HG02884 (cell line): ENCODE data around the gene TMEM256.
A peak's percentile ranks its signal among the peaks of the same experiment; 100 is the strongest.

ENCODE experiments used
- ATAC-seq: cut with Tn5 transposase; IDR thresholded peaks from one replicate; pipeline ENCODE4 v1.9.1; 2021; ENCODE audit warnings: mild to moderate bottlenecking, moderate library complexity; ENCODE audit not compliant: unreplicated experiment

The TMEM256 gene

DNA sequence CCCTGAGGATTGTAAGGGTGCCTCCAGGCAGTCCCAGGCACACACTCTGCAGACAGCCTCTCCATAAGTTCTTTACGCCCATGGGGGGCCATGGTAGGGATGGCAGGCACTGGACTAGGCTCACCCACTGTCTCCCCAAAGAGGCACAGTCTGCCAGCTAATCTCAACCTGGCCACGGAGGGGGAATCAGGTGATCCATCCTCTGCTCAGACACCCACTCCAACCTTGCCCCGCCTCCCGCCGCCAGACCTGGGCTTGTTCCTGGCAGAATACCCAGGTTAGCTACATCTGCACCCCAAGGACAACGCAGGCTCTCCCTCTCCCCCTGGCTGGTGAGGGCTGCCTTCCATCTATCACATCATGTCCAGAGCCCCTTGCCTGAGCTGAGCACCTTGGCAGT is 5.0 kb upstream of the TMEM256 start:
- ATAC-seq: no peak

- ATAC-seq: no peak
These were observed 4.4 kb upstream of the TMEM256 start for GRCh38 chr17:7408252-7408727.

GRCh38 chr17:7407485-7408251 is 3.8 kb upstream of the TMEM256 start, which contains the start of gene NLGN2:
TSS of gene NLGN2 (plus strand) at chr17:7407845. CDS start at chr17:7408256, 411 bp downstream.
- no peak for ATAC-seq

DNA sequence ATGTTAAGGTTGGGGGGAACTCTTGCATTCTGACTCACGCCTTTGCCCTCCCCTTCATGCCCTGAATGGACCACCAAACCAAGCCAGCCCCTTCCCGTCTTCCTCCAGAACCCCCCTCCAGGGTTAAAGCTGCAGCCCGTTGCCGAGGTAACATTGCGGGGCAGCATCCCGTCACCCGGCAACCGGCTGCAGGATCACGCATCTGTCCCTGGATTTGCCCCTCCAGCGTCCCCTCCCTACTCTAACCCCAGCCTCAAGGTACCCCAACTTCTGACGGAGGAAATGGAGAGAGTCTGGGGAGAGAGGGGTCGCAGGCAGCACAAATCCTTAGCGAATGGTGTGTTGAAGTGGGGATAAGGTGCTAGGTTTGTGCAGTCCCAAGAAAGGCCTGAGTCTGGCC is 3.2 kb upstream of the TMEM256 start:
- no peak for ATAC-seq

- no peak for ATAC-seq
These were observed 2.4 kb upstream of the TMEM256 start for GRCh38 chr17:7406235-7406825.

DNA sequence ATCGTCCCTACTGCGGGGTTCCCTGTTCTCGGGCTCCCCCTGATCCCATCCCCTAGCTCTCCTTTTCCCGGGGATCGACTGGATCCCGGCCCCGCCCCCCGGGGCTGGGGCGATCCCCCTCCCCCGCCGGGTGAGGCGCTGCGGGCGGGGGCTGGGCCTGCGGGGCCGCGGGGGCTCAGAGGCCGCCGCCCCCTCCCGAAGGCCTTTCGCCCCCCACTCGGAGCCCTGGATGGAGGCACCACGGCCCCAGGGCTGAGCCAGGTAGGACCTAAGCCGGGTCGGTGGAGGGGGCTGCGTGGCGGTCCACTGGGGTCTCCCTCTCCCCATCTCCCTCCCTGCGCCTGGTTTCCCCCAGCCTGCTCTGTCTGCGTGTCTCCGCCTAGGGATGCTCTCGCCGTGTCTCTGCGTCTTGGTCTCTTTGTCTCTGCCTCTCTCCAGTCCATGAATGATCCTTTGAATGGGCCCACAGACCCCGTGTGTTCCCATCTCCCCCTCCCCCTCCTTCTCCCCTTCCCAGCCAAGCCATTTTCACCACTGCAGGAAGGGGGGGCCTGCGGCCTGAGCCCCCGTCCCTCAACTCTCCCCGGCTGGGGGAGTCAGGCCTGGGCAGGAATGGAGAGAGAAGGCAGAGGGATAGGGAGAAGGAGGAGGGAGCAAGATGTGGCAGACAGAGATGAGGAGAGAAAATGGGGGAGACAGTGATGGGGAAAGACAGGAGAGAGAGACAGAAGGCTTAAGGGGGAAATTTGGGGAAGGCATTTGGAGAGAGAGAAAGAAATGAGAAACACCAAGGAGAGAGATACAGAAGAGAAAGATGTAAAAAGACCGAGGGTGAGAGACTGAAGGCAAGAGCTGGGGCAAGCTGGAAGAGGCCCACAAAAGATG is 1.7 kb upstream of the TMEM256 start:
- no peak for ATAC-seq

DNA sequence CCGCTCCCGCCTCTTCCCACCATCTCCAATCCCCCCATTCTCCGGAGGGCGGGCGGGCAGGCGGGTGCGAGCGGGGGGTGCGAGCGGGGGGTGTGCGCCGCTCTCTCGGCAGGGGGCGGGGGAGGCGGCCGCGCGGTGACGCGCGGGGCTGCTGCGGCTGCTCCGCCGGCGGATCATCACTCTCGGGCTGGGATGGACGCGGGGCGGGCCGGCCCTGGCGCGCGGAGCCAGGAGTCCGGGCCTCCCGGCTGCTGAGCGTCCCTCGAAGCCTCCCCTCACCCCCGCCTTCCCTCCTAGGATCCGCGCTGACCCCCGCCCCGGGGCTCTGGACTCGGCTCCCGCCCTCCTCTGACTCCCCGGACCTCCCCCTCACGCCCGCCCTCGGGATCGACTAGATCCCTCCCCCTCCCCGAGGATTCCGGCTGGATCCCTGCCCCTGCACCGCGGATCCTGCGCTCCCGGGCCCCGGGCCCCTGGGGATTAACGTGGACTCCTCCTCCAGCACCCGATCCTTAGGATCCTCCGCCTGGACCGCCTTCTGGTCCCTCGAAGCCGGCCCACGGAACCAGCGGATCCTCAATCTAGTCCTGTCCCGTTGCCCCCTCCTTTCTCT is 946 bp upstream of the TMEM256 start:
- ATAC-seq: no peak

- no peak for ATAC-seq
These were observed 245 bp downstream of the TMEM256 start for GRCh38 chr17:7403727-7403976.

GRCh38 chr17:7403043-7403726 is 712 bp downstream of the TMEM256 start:
- no peak for ATAC-seq

- ATAC-seq: no peak
These were observed 5.3 kb downstream of the TMEM256 start for GRCh38 chr17:7398612-7399011.

- no peak for ATAC-seq
These were observed 7.8 kb downstream of the TMEM256 start for GRCh38 chr17:7396147-7396546.

DNA sequence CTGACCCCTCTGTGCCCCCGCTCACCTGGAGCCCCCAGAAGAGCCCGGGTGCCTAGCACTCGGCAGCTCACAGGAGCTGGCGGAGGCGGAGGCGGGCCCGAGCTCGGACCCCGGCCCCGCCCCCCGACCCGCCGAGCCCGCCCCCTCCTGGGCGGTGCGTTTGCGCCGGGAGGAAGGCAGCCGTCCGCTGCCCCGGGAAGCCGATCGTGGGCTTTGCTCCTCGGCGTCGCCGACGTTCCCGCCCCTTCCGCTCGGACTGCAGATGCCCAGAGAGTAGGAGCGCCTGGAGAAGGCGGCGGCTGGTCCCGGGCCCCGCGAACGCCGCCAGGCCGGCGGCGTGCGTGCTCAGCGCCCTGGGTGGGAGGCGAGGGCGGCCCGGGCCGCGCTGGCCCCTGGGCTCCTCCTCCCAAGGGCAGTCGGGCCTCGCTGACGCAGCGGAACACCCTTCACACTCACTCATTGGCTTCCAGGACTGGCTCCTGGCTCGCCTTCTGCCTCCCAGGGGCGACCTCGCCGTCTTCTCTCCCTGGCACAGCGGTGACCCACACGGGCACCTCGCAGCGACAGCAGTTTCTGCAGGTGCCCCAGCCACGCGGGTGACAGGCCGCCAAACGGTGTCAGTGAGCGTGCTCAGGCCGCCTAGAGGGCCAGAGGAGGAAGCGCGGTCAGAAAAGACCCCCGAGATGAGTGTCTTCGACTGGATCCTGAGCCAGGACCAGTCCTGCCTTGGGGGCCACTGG is 9.3 kb downstream of the TMEM256 start, which contains the start of gene PLSCR3:
Gene PLSCR3 (minus strand): TSS at position 74 of the 740 bp plus-strand sequence. CDS start 415 bp downstream, outside the sequence.
- ATAC-seq: peak; percentile 70

- peak; percentile 32 for ATAC-seq
These were observed 10.1 kb downstream of the TMEM256 start for GRCh38 chr17:7393613-7394451.

GRCh38 chr17:7392696-7393612 is 10.9 kb downstream of the TMEM256 start:
- ATAC-seq: no peak

DNA sequence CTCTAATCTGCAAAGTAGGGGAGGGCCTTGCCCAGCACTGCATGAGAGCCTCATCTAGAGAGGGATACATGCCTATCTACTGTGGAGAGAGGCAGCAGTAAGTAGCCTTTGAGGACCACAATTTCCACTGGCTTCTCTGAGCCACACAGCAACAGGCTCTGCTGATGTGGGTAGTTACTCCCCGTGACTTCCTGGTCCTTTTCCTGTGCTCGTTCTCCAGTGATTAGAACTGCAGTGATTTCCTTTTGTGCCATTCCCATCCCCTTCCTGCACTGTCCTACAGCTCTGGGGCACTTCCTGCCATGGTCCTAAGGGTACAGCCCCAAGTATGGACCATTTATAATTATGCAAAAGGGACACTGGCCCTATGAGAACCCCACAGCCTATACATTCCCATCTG is 12.6 kb downstream of the TMEM256 start:
- no peak for ATAC-seq

DNA sequence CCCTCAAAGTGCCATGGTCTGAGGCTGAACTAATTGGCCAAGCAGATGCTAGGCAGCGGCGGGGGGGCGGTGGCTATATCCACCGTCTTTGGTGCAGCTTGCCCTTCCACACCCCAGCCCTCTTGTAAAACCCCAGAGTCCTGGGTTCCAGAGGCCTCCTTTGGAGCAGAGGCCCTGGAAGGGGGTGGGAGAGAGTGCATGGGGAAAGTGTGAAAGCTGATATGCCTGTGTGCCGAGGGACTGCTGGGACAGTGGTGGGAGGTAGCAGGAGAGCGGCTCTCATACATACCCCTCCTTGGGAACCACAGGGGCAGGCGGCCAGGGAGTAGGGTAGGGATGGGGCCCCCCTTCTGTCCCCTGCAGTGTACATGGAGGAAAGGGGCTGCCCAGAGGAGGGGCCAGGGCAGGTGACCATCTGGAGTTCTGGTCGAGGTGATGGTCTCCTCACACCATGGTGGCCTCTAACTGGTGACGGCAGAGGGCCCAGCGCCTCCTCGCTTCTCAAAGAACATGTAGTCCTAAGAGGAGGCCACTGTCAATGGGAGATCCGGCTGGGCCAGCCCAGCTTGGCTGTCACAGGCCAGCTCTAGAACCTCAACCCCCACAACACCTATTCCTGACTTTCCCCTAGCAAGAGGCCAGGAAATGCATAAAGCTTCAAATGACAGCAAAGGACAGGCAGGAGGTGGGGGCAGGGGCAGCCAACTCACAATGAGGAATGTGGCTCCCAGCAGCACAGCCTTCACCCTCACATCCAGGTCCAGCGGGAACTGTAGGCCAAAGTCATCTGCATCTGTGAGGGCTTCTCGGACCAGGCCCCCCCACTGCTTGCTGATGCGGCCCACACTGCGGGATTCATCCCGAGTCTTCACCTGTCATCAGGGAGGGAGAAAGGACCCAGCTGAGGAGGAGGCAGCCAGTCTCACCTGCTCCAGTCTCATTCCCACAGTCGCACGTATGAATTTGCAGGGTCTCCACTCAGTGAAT is 13.7 kb downstream of the TMEM256 start:
- no peak for ATAC-seq

DNA sequence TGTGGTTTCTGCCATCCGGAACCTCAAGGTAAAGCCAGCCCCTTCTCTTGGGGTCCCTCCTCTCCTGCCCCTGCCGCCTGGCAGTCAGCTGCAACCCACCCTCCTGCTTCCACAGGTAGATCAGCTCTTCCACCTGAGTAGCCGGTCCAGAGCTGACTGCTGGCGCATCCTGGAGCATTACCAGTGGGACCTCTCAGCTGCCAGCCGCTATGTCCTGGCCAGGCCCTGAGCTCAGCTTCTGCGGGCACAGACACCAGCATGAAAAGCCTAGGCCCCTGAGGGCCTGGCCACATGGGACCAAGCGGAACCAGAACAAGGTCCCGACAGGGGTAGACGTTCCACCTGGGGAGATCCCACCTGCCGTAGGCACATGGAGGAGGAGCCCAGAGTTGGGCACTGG is 15.0 kb downstream of the TMEM256 start:
- ATAC-seq: no peak
